Upper lobe of right lung (tissue), 1 donor: ENCODE measurements around the gene TMEM123. TPM values are rescaled to one million over a fixed set of nuclear protein-coding genes. Genes with fewer than 3 reads are reported as not detected.

Experiments
- ATAC-seq: fragments of 200-7000 bp; cut with Tn5 transposase; one replicate; pipeline ENCODE4 v1.9.1; 2020; ENCODE audit warnings: mild to moderate bottlenecking, moderate library complexity
- DNase-seq: peaks from one replicate; pipeline ENCODE4 v3.0.0-alpha.2; 2020
- H3K27ac ChIP-seq: fragments of 200-600 bp; one replicate; pipeline ENCODE4 v1.8.0; 2022
- H3K27me3 ChIP-seq: fragments of 200-600 bp; one replicate; pipeline ENCODE4 v1.8.0; 2022; ENCODE audit warnings: mild to moderate bottlenecking
- H3K36me3 ChIP-seq: fragments of 200-600 bp; one replicate; pipeline ENCODE4 v1.8.0; 2022
- H3K4me1 ChIP-seq: fragments of 200-600 bp; one replicate; pipeline ENCODE4 v1.8.0; 2022
- H3K4me3 ChIP-seq: fragments of 200-600 bp; one replicate; pipeline ENCODE4 v1.8.0; 2022; ENCODE audit warnings: mild to moderate bottlenecking
- H3K9me3 ChIP-seq: fragments of 200-600 bp; one replicate; pipeline ENCODE4 v1.8.0; 2022
- CTCF ChIP-seq: fragments of 200-600 bp; IDR thresholded peaks from one replicate; pipeline ENCODE4 v1.8.0; 2022; ENCODE audit warnings: antibody characterized with exemption
- intact Hi-C: fragments of 100-400 bp; cut with DNase I; formaldehyde crosslinking; loops from one replicate; pipeline ENCODE4 v1.11.0; 2022
- total RNA-seq: library from RNA; stranded (reverse); fragmentation: NEBNext Ultra II Directional; extraction: Animal tissue kit (Norgen Biotek cat#: 25700); gene quantifications from one replicate; pipeline ENCODE4 v1.2.1, GENCODE V29; 2021
- donor health status: DM: no; HTN: yes; CAD: no; lungs with severe emphysema.

Gene TMEM123
- total RNA-seq, 1 donor from 2014 or later, result 203 TPM

GRCh38 chr11:102459393-102459792 lies 6.8 kb upstream of the TMEM123 start:
- H3K4me1 ChIP-seq, result peaks cover 3% of the 10 kb centered on the region
- DNase-seq (no peak), ATAC-seq (no peak)
- no peaks in the 10 kb centered on the region for H3K36me3 ChIP-seq
- TF ChIP-seq CTCF, result no peak
- intact Hi-C loops, result no loop called here
- H3K27ac ChIP-seq, result no peak overlapping the region
- no peaks in the 10 kb centered on the region for H3K27me3 ChIP-seq
- no peak overlapping the region for H3K4me3 ChIP-seq
- H3K9me3 ChIP-seq, result no peaks in the 10 kb centered on the region

- no peaks in the 10 kb centered on the region for H3K9me3 ChIP-seq
- DNase-seq (no peak), ATAC-seq (no peak)
- H3K27ac ChIP-seq, result no peak overlapping the region
- no peaks in the 10 kb centered on the region for H3K27me3 ChIP-seq
- no peaks in the 10 kb centered on the region for H3K36me3 ChIP-seq
- no peak overlapping the region for H3K4me3 ChIP-seq
- intact Hi-C loops, result no loop called here
- TF ChIP-seq CTCF, result no peak
- peaks cover 8% of the 10 kb centered on the region for H3K4me1 ChIP-seq
These were observed 6.0 kb upstream of the TMEM123 start for GRCh38 chr11:102458548-102458947.

- H3K4me3 ChIP-seq, result no peak overlapping the region
- peaks cover 11% of the 10 kb centered on the region for H3K4me1 ChIP-seq
- H3K27ac ChIP-seq, result no peak overlapping the region
- no peaks in the 10 kb centered on the region for H3K36me3 ChIP-seq
- no peaks in the 10 kb centered on the region for H3K27me3 ChIP-seq
- ATAC-seq, result no peak
- H3K9me3 ChIP-seq, result no peaks in the 10 kb centered on the region
- DNase-seq, result no peak
- intact Hi-C loops, result no loop called here
- no peak for TF ChIP-seq CTCF
These were observed 5.3 kb upstream of the TMEM123 start for GRCh38 chr11:102457865-102458264.

GRCh38 chr11:102457056-102457677 lies 4.6 kb upstream of the TMEM123 start:
- intact Hi-C loops, result no loop called here
- no peak for TF ChIP-seq CTCF
- H3K9me3 ChIP-seq, result no peaks in the 10 kb centered on the region
- H3K27ac ChIP-seq, result no peak overlapping the region
- H3K4me3 ChIP-seq, result no peak overlapping the region
- no peaks in the 10 kb centered on the region for H3K27me3 ChIP-seq
- DNase-seq (no peak), ATAC-seq (no peak)
- peaks cover 11% of the 10 kb centered on the region for H3K4me1 ChIP-seq
- H3K36me3 ChIP-seq, result no peaks in the 10 kb centered on the region

GRCh38 chr11:102456381-102456780 lies 3.8 kb upstream of the TMEM123 start:
- Histone ChIP-seq H3K9me3 (no peaks in the 10 kb centered on the region), H3K4me1 (peaks cover 11% of the 10 kb centered on the region), H3K27ac (no peak overlapping the region), H3K27me3 (no peaks in the 10 kb centered on the region), H3K4me3 (no peak overlapping the region), H3K36me3 (no peaks in the 10 kb centered on the region)
- ATAC-seq (peak; percentile 6), DNase-seq (no peak)
- intact Hi-C loops, result no loop called here
- no peak for TF ChIP-seq CTCF

GRCh38 chr11:102453921-102454320 lies 1.4 kb upstream of the TMEM123 start:
- DNase-seq (no peak), ATAC-seq (no peak)
- Histone ChIP-seq H3K36me3 (no peaks in the 10 kb centered on the region), H3K27ac (peak overlapping the region; percentile 84), H3K27me3 (no peaks in the 10 kb centered on the region), H3K4me3 (no peak overlapping the region), H3K4me1 (peaks cover 32% of the 10 kb centered on the region), H3K9me3 (no peaks in the 10 kb centered on the region)
- no peak for TF ChIP-seq CTCF
- intact Hi-C loops, result no loop called here
